Vagina (tissue), 2 donors: ENCODE measurements around the gene CD46.

ENCODE experiments used
- POLR2A ChIP-seq, 2 donors: fragments of 450-650 bp; IDR thresholded peaks; one replicate each; pipeline ENCODE4 v1.6.1; 2017; ENCODE audit warnings: antibody characterized with exemption in 2 of 2, mild to moderate bottlenecking in 2 of 2, moderate library complexity in 2 of 2
- POLR2AphosphoS5 ChIP-seq, 2 donors: sonication (generic); formaldehyde crosslinking; IDR thresholded peaks; one replicate each; pipeline ENCODE4 v1.9.0; 2017; ENCODE audit warnings: antibody characterized with exemption in 2 of 2, mild to moderate bottlenecking in 2 of 2, low read depth in 1 of 2; ENCODE audit not compliant: insufficient read depth in 1 of 2
- TF ChIP-seq, protein P1 (sequence below), 3 experiments: fragments of 450-650 bp in 2 of 3; fragments of 200-600 bp in 1 of 3; sonication (generic) in 1 of 3; IDR thresholded peaks; one replicate each; pipeline ENCODE4 v1.5.1; 2017 to 2019; ENCODE audit warnings: antibody characterized with exemption in 3 of 3, mild to moderate bottlenecking in 2 of 3, moderate library complexity in 2 of 3

DNA sequence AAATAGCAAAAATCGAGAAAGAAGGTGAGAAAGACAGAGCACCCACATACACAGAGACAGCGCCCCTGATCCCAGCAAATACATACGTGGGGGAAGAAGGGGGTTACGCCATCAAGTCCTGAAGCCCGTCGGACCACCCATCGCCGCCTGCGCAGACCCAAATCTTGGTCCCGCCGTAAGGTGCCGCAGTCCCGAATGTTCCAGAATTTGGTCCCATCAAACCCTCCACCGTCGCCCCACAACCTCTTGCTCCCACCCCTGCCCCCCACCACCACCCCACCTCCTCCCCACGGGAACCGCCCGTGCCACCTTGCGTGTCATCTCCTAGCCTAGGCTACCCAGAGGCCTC, 71.7 kb downstream of the CD46 start:
- TF ChIP-seq, protein P1, sequence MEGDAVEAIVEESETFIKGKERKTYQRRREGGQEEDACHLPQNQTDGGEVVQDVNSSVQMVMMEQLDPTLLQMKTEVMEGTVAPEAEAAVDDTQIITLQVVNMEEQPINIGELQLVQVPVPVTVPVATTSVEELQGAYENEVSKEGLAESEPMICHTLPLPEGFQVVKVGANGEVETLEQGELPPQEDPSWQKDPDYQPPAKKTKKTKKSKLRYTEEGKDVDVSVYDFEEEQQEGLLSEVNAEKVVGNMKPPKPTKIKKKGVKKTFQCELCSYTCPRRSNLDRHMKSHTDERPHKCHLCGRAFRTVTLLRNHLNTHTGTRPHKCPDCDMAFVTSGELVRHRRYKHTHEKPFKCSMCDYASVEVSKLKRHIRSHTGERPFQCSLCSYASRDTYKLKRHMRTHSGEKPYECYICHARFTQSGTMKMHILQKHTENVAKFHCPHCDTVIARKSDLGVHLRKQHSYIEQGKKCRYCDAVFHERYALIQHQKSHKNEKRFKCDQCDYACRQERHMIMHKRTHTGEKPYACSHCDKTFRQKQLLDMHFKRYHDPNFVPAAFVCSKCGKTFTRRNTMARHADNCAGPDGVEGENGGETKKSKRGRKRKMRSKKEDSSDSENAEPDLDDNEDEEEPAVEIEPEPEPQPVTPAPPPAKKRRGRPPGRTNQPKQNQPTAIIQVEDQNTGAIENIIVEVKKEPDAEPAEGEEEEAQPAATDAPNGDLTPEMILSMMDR (IDR thresholded peaks at IDR 0.05): no peak
- no peak for TF ChIP-seq POLR2AphosphoS5 (IDR thresholded peaks at IDR 0.05; ENCODE audit: insufficient read depth in 1 of 2, low read depth in 1 of 2)
- TF ChIP-seq POLR2A (IDR thresholded peaks at IDR 0.05): no peak
